HepG2 (cell line): Measurements from ENCODE around the gene COASY. TPM values are rescaled to one million over a fixed set of nuclear protein-coding genes. Genes with fewer than 3 reads are reported as not detected.

Experiments
- CEBPG ChIP-seq: IDR thresholded peaks from 2 replicates; pipeline ENCODE4 v1.6.1; 2016
- HMG20B ChIP-seq: conservative IDR thresholded peaks from 2 replicates; pipeline ENCODE4 v1.6.1; 2016; ENCODE audit warnings: missing genetic modification reagents, missing compliant biosample characterization
- JUND ChIP-seq: sonication (generic); formaldehyde crosslinking; IDR thresholded peaks from 2 replicates; pipeline ENCODE4 v1.8.0; 2022; ENCODE audit warnings: mild to moderate bottlenecking, missing genetic modification reagents
- KDM2A ChIP-seq: sonication (generic); formaldehyde crosslinking; IDR thresholded peaks from 2 replicates; pipeline ENCODE4 v1.4.0; 2020; ENCODE audit warnings: low read depth, missing genetic modification reagents, borderline replicate concordance
- MEIS1 ChIP-seq: sonication (generic); formaldehyde crosslinking; IDR thresholded peaks from 2 replicates; pipeline ENCODE4 v1.9.0; 2021; ENCODE audit warnings: mild to moderate bottlenecking, missing genetic modification reagents, moderate library complexity, borderline replicate concordance
- NONO ChIP-seq, 2 experiments: fragments of 450-650 bp in 1 of 2; sonication (generic) in 1 of 2; formaldehyde crosslinking in 1 of 2; IDR thresholded peaks in 1 of 2; conservative IDR thresholded peaks in 1 of 2; 2 replicates each; pipeline versions ENCODE4 v1.6.1 to v1.8.0; 2017 to 2022; ENCODE audit warnings: mild to moderate bottlenecking in 1 of 2, missing genetic modification reagents in 1 of 2, moderate library complexity in 1 of 2
- PRDM15 ChIP-seq: sonication (generic); formaldehyde crosslinking; IDR thresholded peaks from 2 replicates; pipeline ENCODE4 v1.4.0; 2020; ENCODE audit warnings: missing genetic modification reagents
- PTBP1 ChIP-seq: fragments of 200-400 bp; formaldehyde crosslinking; IDR thresholded peaks from 2 replicates; pipeline ENCODE4 v1.6.1; 2018; ENCODE audit warnings: low read length, low read depth; ENCODE audit not compliant: poor library complexity, severe bottlenecking
- SAP130 ChIP-seq: IDR thresholded peaks from 2 replicates; pipeline ENCODE4 v1.6.1; 2016; ENCODE audit warnings: low read depth
- SATB2 ChIP-seq: sonication (generic); formaldehyde crosslinking; IDR thresholded peaks from 2 replicates; pipeline ENCODE4 v1.5.0; 2020; ENCODE audit warnings: missing genetic modification reagents
- ZBTB33 ChIP-seq: sonication (generic); formaldehyde crosslinking; IDR thresholded peaks from 2 replicates; pipeline ENCODE4 v1.4.0; 2020; ENCODE audit warnings: missing genetic modification reagents
- ZFP36 ChIP-seq: fragments of 150-350 bp; IDR thresholded peaks from 2 replicates; pipeline ENCODE4 v1.6.1; 2018; ENCODE audit warnings: borderline replicate concordance, low read length, low read depth; ENCODE audit not compliant: partially characterized antibody
- ZNF207 ChIP-seq: fragments of 450-650 bp; IDR thresholded peaks from 2 replicates; pipeline ENCODE4 v1.6.1; 2016; ENCODE audit warnings: antibody characterized with exemption, borderline replicate concordance
- ZNF326 ChIP-seq: sonication (generic); formaldehyde crosslinking; IDR thresholded peaks from 2 replicates; pipeline ENCODE4 v1.4.0; 2020; ENCODE audit warnings: missing genetic modification reagents, borderline replicate concordance
- ZZZ3 ChIP-seq: sonication (generic); formaldehyde crosslinking; IDR thresholded peaks from 2 replicates; pipeline ENCODE4 v1.4.0; 2020; ENCODE audit warnings: missing genetic modification reagents, mild to moderate bottlenecking, borderline replicate concordance
- polyA plus RNA-seq, 8 experiments: library from polyadenylated mRNA; depleted of rRNA in 3 of 8; stranded (reverse) in 7 of 8; unstranded in 1 of 8; fragments of >200 nt; fragmentation: Illumina TruSeq in 4 of 8; extraction: Trizol in 4 of 8; gene quantifications; 2 replicates each; pipeline versions ENCODE4 v1.2.1 to v1.2.3, GENCODE V29; 2011 to 2016; ENCODE audit warnings: low read depth in 4 of 8, missing spikeins in 1 of 8, mixed read lengths in 1 of 8; ENCODE audit not compliant: insufficient read depth in 1 of 8
- total RNA-seq, 5 experiments: library from RNA; depleted of rRNA; stranded (reverse); fragments of >200 nt; fragmentation: Illumina TruSeq; extraction: Trizol; gene quantifications; 2 replicates each; pipeline ENCODE4 v1.2.3, GENCODE V29; 2016; ENCODE audit warnings: low read depth in 1 of 5
- TF ChIP-seq, protein P1 (sequence below): sonication (generic); formaldehyde crosslinking; IDR thresholded peaks from 2 replicates; pipeline ENCODE4 v1.8.1; 2022; ENCODE audit warnings: low read depth, mild to moderate bottlenecking, missing genetic modification reagents
- TF ChIP-seq, protein P2 (sequence below): sonication (generic); formaldehyde crosslinking; IDR thresholded peaks from 2 replicates; pipeline ENCODE4 v1.8.1; 2023; ENCODE audit warnings: mild to moderate bottlenecking, missing genetic modification reagents

COASY gene
- total and polyA plus RNA-seq, 2 of the 13 experiments (the other 11 are each of a cell fraction or from before 2014, with no cell fraction given) = 90.7 to 125 TPM

DNA sequence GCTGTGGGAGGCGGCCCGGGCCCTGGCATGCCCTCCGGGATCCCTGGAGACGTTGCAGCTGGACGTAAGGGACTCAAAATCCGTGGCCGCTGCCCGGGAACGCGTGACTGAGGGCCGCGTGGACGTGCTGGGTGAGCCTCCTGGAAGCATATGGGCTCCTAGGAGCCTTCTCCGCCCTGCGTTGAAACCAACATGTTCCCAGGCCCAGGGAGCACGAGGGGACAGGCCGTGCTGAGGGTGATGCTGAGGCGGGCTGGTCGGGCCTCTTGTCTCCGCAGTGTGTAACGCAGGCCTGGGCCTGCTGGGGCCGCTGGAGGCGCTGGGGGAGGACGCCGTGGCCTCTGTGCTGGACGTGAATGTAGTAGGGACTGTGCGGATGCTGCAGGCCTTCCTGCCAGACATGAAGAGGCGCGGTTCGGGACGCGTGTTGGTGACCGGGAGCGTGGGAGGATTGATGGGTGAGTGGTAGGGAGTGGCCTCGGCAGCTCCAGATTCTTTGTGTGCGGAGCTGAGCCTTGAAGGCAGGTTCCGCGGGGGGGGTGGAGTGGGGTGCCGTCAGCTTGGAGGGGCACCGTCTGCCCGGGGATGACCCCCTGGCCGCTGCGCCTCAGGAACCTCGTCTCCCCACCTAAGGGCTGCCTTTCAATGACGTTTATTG, 8.7 kb upstream of the COASY start (continued):
- TF ChIP-seq, protein P1, sequence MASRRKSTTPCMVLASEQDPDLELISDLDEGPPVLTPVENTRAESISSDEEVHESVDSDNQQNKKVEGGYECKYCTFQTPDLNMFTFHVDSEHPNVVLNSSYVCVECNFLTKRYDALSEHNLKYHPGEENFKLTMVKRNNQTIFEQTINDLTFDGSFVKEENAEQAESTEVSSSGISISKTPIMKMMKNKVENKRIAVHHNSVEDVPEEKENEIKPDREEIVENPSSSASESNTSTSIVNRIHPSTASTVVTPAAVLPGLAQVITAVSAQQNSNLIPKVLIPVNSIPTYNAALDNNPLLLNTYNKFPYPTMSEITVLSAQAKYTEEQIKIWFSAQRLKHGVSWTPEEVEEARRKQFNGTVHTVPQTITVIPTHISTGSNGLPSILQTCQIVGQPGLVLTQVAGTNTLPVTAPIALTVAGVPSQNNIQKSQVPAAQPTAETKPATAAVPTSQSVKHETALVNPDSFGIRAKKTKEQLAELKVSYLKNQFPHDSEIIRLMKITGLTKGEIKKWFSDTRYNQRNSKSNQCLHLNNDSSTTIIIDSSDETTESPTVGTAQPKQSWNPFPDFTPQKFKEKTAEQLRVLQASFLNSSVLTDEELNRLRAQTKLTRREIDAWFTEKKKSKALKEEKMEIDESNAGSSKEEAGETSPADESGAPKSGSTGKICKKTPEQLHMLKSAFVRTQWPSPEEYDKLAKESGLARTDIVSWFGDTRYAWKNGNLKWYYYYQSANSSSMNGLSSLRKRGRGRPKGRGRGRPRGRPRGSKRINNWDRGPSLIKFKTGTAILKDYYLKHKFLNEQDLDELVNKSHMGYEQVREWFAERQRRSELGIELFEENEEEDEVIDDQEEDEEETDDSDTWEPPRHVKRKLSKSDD (CRISPR knock-in tag) = no peak
- TF ChIP-seq PRDM15 (CRISPR knock-in tag) (no peak), ZNF326 (CRISPR knock-in tag) (no peak), CEBPG (CRISPR knock-in tag) (no peak), JUND (CRISPR knock-in tag) (no peak), ZBTB33 (peak; percentile 84), MEIS1 (CRISPR knock-in tag) (no peak), ZFP36 (no peak), HMG20B (CRISPR knock-in tag) (no peak), KDM2A (CRISPR knock-in tag) (no peak), SAP130 (CRISPR knock-in tag) (no peak), SATB2 (CRISPR knock-in tag) (no peak), ZZZ3 (CRISPR knock-in tag) (no peak), PTBP1 (no peak), ZNF207 (no peak), NONO (IDR thresholded peaks at IDR 0.05) (no peak), NONO (CRISPR knock-in tag; conservative IDR thresholded peaks at IDR 0.05) (peak; percentile 45; the same call in 1 of the 2 replicates)
- TF ChIP-seq, protein P2, sequence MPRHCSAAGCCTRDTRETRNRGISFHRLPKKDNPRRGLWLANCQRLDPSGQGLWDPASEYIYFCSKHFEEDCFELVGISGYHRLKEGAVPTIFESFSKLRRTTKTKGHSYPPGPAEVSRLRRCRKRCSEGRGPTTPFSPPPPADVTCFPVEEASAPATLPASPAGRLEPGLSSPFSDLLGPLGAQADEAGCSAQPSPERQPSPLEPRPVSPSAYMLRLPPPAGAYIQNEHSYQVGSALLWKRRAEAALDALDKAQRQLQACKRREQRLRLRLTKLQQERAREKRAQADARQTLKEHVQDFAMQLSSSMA (CRISPR knock-in tag) = no peak
